K562 (cell line): ENCODE measurements around the gene EWSR1. TPM values are rescaled to one million over a fixed set of nuclear protein-coding genes. Genes with fewer than 3 reads are reported as not detected.

Experiments used
- ATAC-seq: fragments of 200-7000 bp; cut with Tn5 transposase; 3 replicates; pipeline ENCODE4 v1.9.1; 2020; ENCODE audit warnings: moderate library complexity
- BruUV-seq: library from RNA; stranded (reverse); fragments of 400-500 nt; replicated peaks from 2 replicates; lab custom pipeline; 2021; lab: Mats Ljungman, UMichigan
- CTCF ChIA-PET: fragments of 300-600 bp; formaldehyde crosslinking; extraction: SDS; loops from one replicate; lab custom pipeline; 2021; ENCODE audit warnings: low intra/inter-chr PET ratio; lab: Yijun Ruan, JAX
- POLR2A ChIA-PET: fragments of 300-600, 350-650 bp; sonication (Branson Sonifier 250); formaldehyde crosslinking; extraction: SDS; loops from one replicate; lab custom pipeline; 2021; ENCODE audit warnings: antibody characterized with exemption, inconsistent platforms; lab: Yijun Ruan, JAX
- DNase-seq, 4 experiments: peaks; one replicate each; pipeline versions ENCODE4 v3.0.0 to v3.0.0-alpha.2; 2011 to 2018; ENCODE audit warnings: low spot score in 3 of 4, mixed read lengths in 3 of 4; ENCODE audit errors: extremely low read depth in 1 of 4
- FAIRE-seq: peaks from 2 replicates; lab custom pipeline; 2011; peaks lifted over from hg19 to GRCh38; lab: Jason Lieb, UNC
- H2AFZ ChIP-seq: 2 replicates; pipeline ENCODE4 v1.6.0; 2011; ENCODE audit warnings: low read depth, low read length, control low read depth, inconsistent platforms
- H3K27ac ChIP-seq: fragments of 200-600 bp; 3 replicates; pipeline ENCODE4 v1.8.0; 2011; ENCODE audit warnings: low read depth, mild to moderate bottlenecking, control low read depth, inconsistent platforms, low read length, moderate library complexity, mixed read lengths; ENCODE audit errors: extremely low read depth
- H3K27me3 ChIP-seq, 2 experiments: fragments of 300-600 bp in 1 of 2; 2 replicates in 1 of 2; 3 replicates in 1 of 2; pipeline versions ENCODE4 v1.6.0 to v1.8.0; 2011; ENCODE audit warnings: inconsistent platforms in 2 of 2, low read length in 2 of 2, mild to moderate bottlenecking in 1 of 2, mixed read lengths in 1 of 2, moderate library complexity in 1 of 2; ENCODE audit not compliant: control insufficient read depth in 2 of 2, insufficient read depth in 2 of 2
- H3K36me3 ChIP-seq: fragments of 300-600 bp; 3 replicates; pipeline ENCODE4 v1.8.0; 2011; ENCODE audit warnings: mild to moderate bottlenecking, low read length, inconsistent platforms; ENCODE audit not compliant: control insufficient read depth, insufficient read depth
- H3K4me1 ChIP-seq, 2 experiments: fragments of 200-600 bp in 1 of 2; replicated peaks in 1 of 2; 2 replicates in 1 of 2; 3 replicates in 1 of 2; pipeline versions ENCODE4 v1.5.1 to v1.8.0; 2011; ENCODE audit warnings: inconsistent platforms in 2 of 2, low read length in 2 of 2, mild to moderate bottlenecking in 1 of 2, mixed read lengths in 1 of 2, moderate library complexity in 1 of 2; ENCODE audit not compliant: control insufficient read depth in 2 of 2, insufficient read depth in 2 of 2
- H3K4me2 ChIP-seq: 2 replicates; pipeline ENCODE4 v1.6.1; 2011; ENCODE audit warnings: low read length, control low read depth, inconsistent platforms, mixed read lengths; ENCODE audit not compliant: insufficient read depth
- H3K4me3 ChIP-seq: fragments of 200-600 bp; sonication (generic), shearing (Covaris generic); 2 replicates; pipeline ENCODE4 v1.5.1; 2016; ENCODE audit warnings: control low read depth, inconsistent platforms
- H3K79me2 ChIP-seq: fragments of 200-600 bp; 3 replicates; pipeline ENCODE4 v1.8.0; 2011; ENCODE audit warnings: low read length, inconsistent platforms; ENCODE audit not compliant: control insufficient read depth, insufficient read depth
- H3K9ac ChIP-seq, 2 experiments: 2 replicates each; pipeline versions ENCODE4 v1.6.0 to v1.6.1; 2011; ENCODE audit warnings: low read depth in 2 of 2, low read length in 2 of 2, control low read depth in 1 of 2, inconsistent platforms in 1 of 2, mild to moderate bottlenecking in 1 of 2, mixed read lengths in 1 of 2; ENCODE audit not compliant: insufficient read depth in 1 of 2
- H3K9me1 ChIP-seq: one replicate; pipeline ENCODE4 v1.6.0; 2011; ENCODE audit warnings: inconsistent platforms, mild to moderate bottlenecking, low read length, moderate library complexity; ENCODE audit not compliant: control insufficient read depth, insufficient read depth
- H3K9me3 ChIP-seq: replicated peaks from 2 replicates; pipeline ENCODE4 v1.5.1; 2011; ENCODE audit warnings: low read depth, low read length, inconsistent platforms; ENCODE audit not compliant: control insufficient read depth, insufficient read depth
- H4K20me1 ChIP-seq: replicated peaks from 2 replicates; pipeline ENCODE4 v1.6.1; 2011; ENCODE audit warnings: low read length, inconsistent platforms, mixed read lengths; ENCODE audit not compliant: control insufficient read depth, insufficient read depth
- HOMEZ ChIP-seq: fragments of 250-450 bp; sonication (Bioruptor Pico); IDR thresholded peaks from 2 replicates; pipeline ENCODE4 v1.4.0; 2020; ENCODE audit warnings: mild to moderate bottlenecking, moderate library complexity
- KDM5B ChIP-seq: fragments of 200-600 bp; sonication (generic); IDR thresholded peaks from 2 replicates; pipeline ENCODE4 v1.6.1; 2012; ENCODE audit warnings: low read depth, mild to moderate bottlenecking, moderate library complexity, low read length, control low read depth, inconsistent platforms; ENCODE audit not compliant: insufficient replicate concordance
- MCM7 ChIP-seq, 2 experiments: fragments of 450-650 bp; IDR thresholded peaks; 2 replicates each; pipeline ENCODE4 v1.6.1; 2016 to 2018
- RBBP5 ChIP-seq: fragments of 200-600 bp; sonication (generic); IDR thresholded peaks from 2 replicates; pipeline ENCODE4 v1.6.1; 2012; ENCODE audit warnings: borderline replicate concordance, mild to moderate bottlenecking, low read length, control low read depth, inconsistent platforms; ENCODE audit not compliant: insufficient read depth, poor library complexity, severe bottlenecking
- SRF ChIP-seq, 2 experiments: fragments of 250-450, 450-650 bp in 1 of 2; sonication (Bioruptor Pico) in 1 of 2; sonication (generic) in 1 of 2; formaldehyde crosslinking; IDR thresholded peaks; 2 replicates each; pipeline versions ENCODE4 v1.5.0 to v1.5.1; 2020 to 2022; ENCODE audit warnings: mild to moderate bottlenecking in 1 of 2, missing genetic modification reagents in 1 of 2
- ZFX ChIP-seq: sonication (generic); formaldehyde crosslinking; IDR thresholded peaks from 2 replicates; pipeline ENCODE4 v1.8.0; 2022; ENCODE audit warnings: mild to moderate bottlenecking, missing genetic modification reagents, moderate library complexity
- WGBS: fragments of 100-300 bp; shearing (Covaris generic); methylation state at CpG from one replicate; pipeline ENCODE4 v1.1.6; 2016; ENCODE audit warnings: low coverage, mixed read lengths; ENCODE audit not compliant: insufficient coverage; ENCODE audit errors: missing lambda C conversion rate; 5-methylcytosine and 5-hydroxymethylcytosine counted together
- in situ Hi-C: fragments of 300-500 bp; cut with MboI; formaldehyde crosslinking; loops from 4 replicates; pipeline ENCODE4 v1.15.0; 2018; ENCODE audit warnings: inconsistent platforms, mixed read lengths
- intact Hi-C: fragments of 100-400 bp; cut with micrococcal nuclease; formaldehyde crosslinking; loops from 2 replicates; pipeline ENCODE4 v1.14.2; 2022
- polyA plus RNA-seq, 8 experiments: library from polyadenylated mRNA; depleted of rRNA in 4 of 8; stranded (reverse) in 5 of 8; unstranded in 3 of 8; fragments of >200 nt; fragmentation: Nextera tagmentation in 2 of 8; fragmentation: Illumina TruSeq in 1 of 8; extraction: Ambion mirVana in 2 of 8; extraction: Trizol in 1 of 8; gene quantifications; 2 replicates each; pipeline versions ENCODE4 v1.2.1 to v1.2.3, GENCODE V29; 2011 to 2014; ENCODE audit warnings: inconsistent platforms in 1 of 8, missing spikeins in 1 of 8
- total RNA-seq, 7 experiments: library from RNA; depleted of rRNA in 6 of 7; stranded (reverse); fragments of >200 nt in 6 of 7; fragmentation: Illumina TruSeq in 2 of 7; extraction: Trizol in 2 of 7; gene quantifications; 2 replicates each; pipeline versions ENCODE4 v1.2.1 to v1.2.3, GENCODE V29; 2011 to 2021; ENCODE audit warnings: low replicate concordance in 1 of 7

Gene EWSR1
- total and polyA plus RNA-seq, 9 of the 15 experiments (the other 6 are each of a cell fraction or from before 2014, with no cell fraction given): 83.3 to 450 (median 239) TPM

- Histone ChIP-seq H3K36me3 (peaks cover 60% of the 10 kb centered on the region), H3K4me1 (peaks cover 24 to 28% of the 10 kb centered on the region in 2 experiments; a peak in 4 of 5 replicates), H3K9me1 (peaks cover 3% of the 10 kb centered on the region), H3K27ac (peak overlapping the region; percentile 100), H3K79me2 (peaks cover 63% of the 10 kb centered on the region), H3K4me2 (peak overlapping the region; percentile 96), H3K27me3 (no peaks in the 10 kb centered on the region), H3K4me3 (peak overlapping the region; percentile 91), H2AFZ (peak overlapping the region; percentile 100), H3K9ac (peak overlapping the region; percentile 100), H4K20me1 (peaks cover 32% of the 10 kb centered on the region), H3K9me3 (no peaks in the 10 kb centered on the region)
- intact Hi-C loops (loop anchor here (10.0 kb wide), 1 partner anchor 382 kb away; the partner anchor contains the start of gene ZNRF3), in situ Hi-C loops (no loop called here)
- TF ChIP-seq RBBP5: peak; percentile 18
- no peak for TF ChIP-seq SRF (CRISPR knock-in tag; IDR thresholded peaks at IDR 0.05)
- no peak for TF ChIP-seq HOMEZ (CRISPR knock-in tag)
- 0 out of 2 replicates have a peak, but pooled peaks have one; percentile 30 for TF ChIP-seq ZFX (CRISPR knock-in tag)
- no peak for TF ChIP-seq MCM7 (IDR thresholded peaks at IDR 0.05)
- TF ChIP-seq KDM5B: peak; percentile 15
- no TSS peak for BruUV-seq
- ChIA-PET POLR2A (interaction anchor here (0.6 to 2.9 kb wide), 12 partner anchors 8 to 1916 kb away, joined by 3 to 10 read pairs (median 3); partner anchors contain the start of gene XBP1), CTCF (no interaction called here)
- WGBS: 3% methylated on average over 9 of the region's 13 CpGs
- peak; percentile 19 for FAIRE-seq
- peak; percentile 7; the same call in 2 of the 3 replicates for ATAC-seq
- DNase-seq: peak in 1 of 4 experiments; percentile 27
These were observed 1.3 kb upstream of the EWSR1 start for GRCh38 chr22:29266564-29267461.
